DOHH2 (cell line): ENCODE results near the gene C22orf15.

Experiments
- H3F3A ChIP-seq: fragments of 200-600 bp; sonication (generic), shearing (Covaris generic); 2 replicates; pipeline ENCODE4 v1.6.0; 2016; ENCODE audit warnings: antibody characterized with exemption, mild to moderate bottlenecking; ENCODE audit not compliant: control insufficient read depth, insufficient read depth
- H3K27ac ChIP-seq: fragments of 200-600 bp; sonication (generic); 2 replicates; pipeline ENCODE4 v1.5.1; 2014; ENCODE audit warnings: low read depth, mild to moderate bottlenecking, low read length, moderate library complexity
- H3K27me3 ChIP-seq: fragments of 200-600 bp; sonication (generic); 2 replicates; pipeline ENCODE4 v1.6.1; 2014; ENCODE audit warnings: mild to moderate bottlenecking, low read length, mixed read lengths; ENCODE audit not compliant: control insufficient read depth
- H3K36me3 ChIP-seq: fragments of 200-600 bp; sonication (generic); 2 replicates; pipeline ENCODE4 v1.6.1; 2014; ENCODE audit warnings: mild to moderate bottlenecking, low read length, moderate library complexity, mixed read lengths; ENCODE audit not compliant: control insufficient read depth
- H3K4me1 ChIP-seq: fragments of 200-600 bp; sonication (generic); 2 replicates; pipeline ENCODE4 v1.6.1; 2014; ENCODE audit warnings: mild to moderate bottlenecking, low read length, mixed read lengths; ENCODE audit not compliant: control insufficient read depth
- H3K4me2 ChIP-seq: fragments of 200-600 bp; sonication (generic); 2 replicates; pipeline ENCODE4 v1.6.0; 2014; ENCODE audit warnings: mild to moderate bottlenecking, low read length, moderate library complexity
- H3K4me3 ChIP-seq: fragments of 200-600 bp; sonication (generic); 2 replicates; pipeline ENCODE4 v1.5.1; 2014; ENCODE audit warnings: mild to moderate bottlenecking, low read length, mixed read lengths
- H3K79me2 ChIP-seq: fragments of 200-600 bp; sonication (generic); 2 replicates; pipeline ENCODE4 v1.6.1; 2014; ENCODE audit warnings: mild to moderate bottlenecking, low read length, mixed read lengths; ENCODE audit not compliant: control insufficient read depth
- H3K9me2 ChIP-seq: fragments of 200-600 bp; sonication (generic); replicated peaks from 2 replicates; pipeline ENCODE4 v1.6.1; 2014; ENCODE audit warnings: mild to moderate bottlenecking, low read length, mixed read lengths; ENCODE audit not compliant: control insufficient read depth
- H3K9me3 ChIP-seq: fragments of 200-600 bp; sonication (generic); 2 replicates; pipeline ENCODE4 v1.6.1; 2014; ENCODE audit warnings: antibody characterized with exemption, low read length, mixed read lengths; ENCODE audit not compliant: control insufficient read depth, insufficient read depth
- H4K20me1 ChIP-seq: fragments of 200-600 bp; sonication (generic); 2 replicates; pipeline ENCODE4 v1.6.0; 2014; ENCODE audit warnings: low read depth, mild to moderate bottlenecking, antibody characterized with exemption, low read length, moderate library complexity; ENCODE audit not compliant: control insufficient read depth, insufficient read depth
- CTCF ChIP-seq: fragments of 200-600 bp; sonication (generic); IDR thresholded peaks from one replicate; pipeline ENCODE4 v1.5.1; 2014; ENCODE audit warnings: antibody characterized with exemption, mild to moderate bottlenecking, low read depth, low read length; ENCODE audit not compliant: poor library complexity, severe bottlenecking
- EZH2phosphoT487 ChIP-seq: fragments of 200-600 bp; sonication (generic); IDR thresholded peaks from 2 replicates; pipeline ENCODE4 v1.6.1; 2017; ENCODE audit warnings: borderline replicate concordance, mild to moderate bottlenecking, antibody characterized with exemption, low read length, moderate library complexity, mixed read lengths

Gene C22orf15

GRCh38 chr22:23786752-23787599, 24.2 kb downstream of the C22orf15 start, which contains the start of gene SMARCB1:
Gene SMARCB1 (plus strand): TSS chr22:23786966. CDS start chr22:23787170, 204 bp downstream.
- Histone ChIP-seq H3F3A (peaks cover 2% of the 10 kb centered on the region; the same call in 1 of the 2 replicates), H3K4me3 (peak within 1 kb of the TSS; percentile 94), H3K27me3 (no peaks in the 10 kb centered on the region), H3K4me1 (peaks cover 37% of the 10 kb centered on the region), H3K79me2 (peaks cover 54% of the 10 kb centered on the region), H3K9me2 (no peaks in the 10 kb centered on the region), H3K36me3 (peaks cover 41% of the 10 kb centered on the region), H3K9me3 (no peaks in the 10 kb centered on the region), H3K4me2 (peak within 1 kb of the TSS; percentile 94), H3K27ac (peak within 1 kb of the TSS; percentile 86), H4K20me1 (peaks cover 19% of the 10 kb centered on the region)
- TF ChIP-seq CTCF: no peak
- no peak for TF ChIP-seq EZH2phosphoT487

DNA sequence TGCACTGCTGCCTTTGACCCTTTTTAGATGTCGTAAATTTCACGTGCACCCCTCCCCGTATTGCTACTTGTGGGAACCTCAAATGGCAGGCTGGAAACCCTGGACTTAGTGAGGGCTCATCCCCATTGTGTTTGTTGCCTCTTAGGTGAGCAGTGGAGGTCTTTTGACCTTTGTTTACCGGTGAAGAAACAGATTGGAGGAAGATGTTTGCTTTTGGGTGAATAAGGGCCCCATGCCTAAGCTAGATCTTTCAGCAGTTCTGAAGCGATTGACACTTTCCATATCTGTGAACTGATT, 24.8 kb downstream of the C22orf15 start:
- Histone ChIP-seq H3K4me1 (peaks cover 37% of the 10 kb centered on the region), H3K36me3 (peaks cover 47% of the 10 kb centered on the region), H3K4me2 (peak overlapping the region; percentile 94), H4K20me1 (peaks cover 21% of the 10 kb centered on the region), H3K4me3 (peak overlapping the region; percentile 94), H3K27ac (peak overlapping the region; percentile 86), H3K27me3 (no peaks in the 10 kb centered on the region), H3F3A (peaks cover 2% of the 10 kb centered on the region; the same call in 1 of the 2 replicates), H3K9me2 (no peaks in the 10 kb centered on the region), H3K79me2 (peaks cover 60% of the 10 kb centered on the region), H3K9me3 (no peaks in the 10 kb centered on the region)
- no peak for TF ChIP-seq CTCF
- TF ChIP-seq EZH2phosphoT487: no peak

DNA sequence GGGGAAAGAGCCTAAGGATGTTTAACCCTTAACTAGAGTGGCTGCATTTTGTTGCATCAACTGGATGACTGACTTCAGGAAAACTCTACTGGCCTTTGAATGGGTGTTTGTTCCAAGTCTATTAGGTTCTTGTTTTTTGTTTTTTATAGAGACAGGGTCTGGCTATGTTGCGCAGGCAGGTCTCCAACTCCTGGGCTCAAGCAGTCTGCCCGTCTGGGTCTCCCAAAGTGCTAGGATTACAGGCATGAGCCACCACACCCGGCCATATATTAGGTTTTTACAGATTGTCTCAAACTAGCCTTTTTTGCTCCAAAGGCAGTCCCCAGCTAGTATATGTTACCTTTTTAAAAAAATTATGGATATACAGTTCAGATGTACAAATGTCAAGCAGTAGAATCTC, 25.1 kb downstream of the C22orf15 start:
- Histone ChIP-seq H3K27ac (peak overlapping the region; percentile 86), H3K9me2 (no peaks in the 10 kb centered on the region), H3F3A (peaks cover 2% of the 10 kb centered on the region; the same call in 1 of the 2 replicates), H3K4me2 (peak overlapping the region; percentile 94), H3K4me1 (peaks cover 37% of the 10 kb centered on the region), H3K27me3 (no peaks in the 10 kb centered on the region), H3K36me3 (peaks cover 51% of the 10 kb centered on the region), H3K4me3 (peak overlapping the region; percentile 94), H3K79me2 (peaks cover 63% of the 10 kb centered on the region), H4K20me1 (peaks cover 25% of the 10 kb centered on the region), H3K9me3 (no peaks in the 10 kb centered on the region)
- TF ChIP-seq CTCF: no peak
- no peak for TF ChIP-seq EZH2phosphoT487
